DMS114 treated with DMSO at 0.1 percent for 48 hours (cell line): Measurements from ENCODE around the gene RNF103.

Experiments used
- DNase-seq: peaks from one replicate; lab custom pipeline; 2025; ENCODE audit not compliant: unreplicated experiment; lab: John Stamatoyannopoulos, UW

RNF103 gene

GRCh38 chr2:86566158-86566820 is 57.4 kb downstream of the RNF103 start:
- DNase-seq: no peak

- no peak for DNase-seq
These were observed 60.0 kb downstream of the RNF103 start for GRCh38 chr2:86563650-86564061.

- DNase-seq: peak; percentile 97
These were observed 60.6 kb downstream of the RNF103 start, which contains the start of gene CHMP3 for GRCh38 chr2:86562922-86563649. Gene CHMP3, minus strand, starts transcription at chr2:86563443. Its CDS starts 95 bp downstream, at chr2:86563348.

- no peak for DNase-seq
These were observed 61.2 kb downstream of the RNF103 start for GRCh38 chr2:86562485-86562921.

- DNase-seq: no peak
These were observed 65.8 kb downstream of the RNF103 start for GRCh38 chr2:86557836-86558235.

GRCh38 chr2:86556508-86556907 is 67.2 kb downstream of the RNF103 start:
- no peak for DNase-seq
